Stimulated activated CD8-positive, alpha-beta memory T cell treated with anti-CD3 and anti-CD28 coated beads, Interleukin-4, amount 100 ng/mL, for 48 hours (primary cell): ENCODE results near the gene MXD4.
"Not testable (repeated sequence)": the region's sequence is repeated elsewhere in the genome, so short reads cannot be mapped to it uniquely, and the experiment has no call there.

Experiments
- DNase-seq: peaks from one replicate; pipeline ENCODE4 v3.0.0-alpha.2; 2020

The MXD4 gene

DNA sequence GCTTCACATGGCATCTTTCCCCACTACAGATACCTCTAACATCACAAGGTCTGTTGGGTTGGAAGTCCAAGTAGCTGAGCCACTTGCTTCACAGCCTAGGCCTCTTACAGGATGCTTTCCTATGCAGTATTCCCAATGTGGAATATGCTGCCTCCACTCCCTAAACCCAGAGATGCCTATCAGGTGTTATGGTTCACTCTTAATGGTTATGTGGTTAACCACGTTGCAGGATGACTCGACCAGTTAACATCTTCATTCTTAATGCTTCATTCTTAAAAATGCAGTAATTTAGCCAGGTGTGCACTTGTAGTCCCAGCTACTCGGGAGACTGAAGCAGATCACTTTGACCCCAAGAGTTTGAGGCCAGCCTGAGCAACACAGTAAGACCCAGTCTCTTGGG is 44.2 kb downstream of the MXD4 start:
- DNase-seq: no peak

DNA sequence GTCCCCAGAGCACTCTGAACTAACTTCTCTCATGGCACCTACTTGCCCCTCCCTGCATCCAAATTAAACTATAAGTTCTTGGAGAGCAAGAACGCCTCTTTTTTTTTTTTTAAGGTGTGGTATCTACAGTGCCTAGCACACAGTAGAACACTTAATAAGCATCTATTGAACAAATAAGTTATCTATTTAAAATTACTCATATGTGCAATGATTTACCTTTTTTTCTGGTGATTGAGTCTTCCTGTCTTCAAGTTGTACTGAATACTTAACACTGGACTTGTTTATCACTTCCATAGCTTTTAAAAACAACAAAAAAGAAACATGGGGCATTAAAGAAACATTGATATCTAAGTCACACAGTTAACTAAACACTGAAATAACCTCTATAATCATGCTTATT is 49.1 kb downstream of the MXD4 start:
- no peak for DNase-seq

DNA sequence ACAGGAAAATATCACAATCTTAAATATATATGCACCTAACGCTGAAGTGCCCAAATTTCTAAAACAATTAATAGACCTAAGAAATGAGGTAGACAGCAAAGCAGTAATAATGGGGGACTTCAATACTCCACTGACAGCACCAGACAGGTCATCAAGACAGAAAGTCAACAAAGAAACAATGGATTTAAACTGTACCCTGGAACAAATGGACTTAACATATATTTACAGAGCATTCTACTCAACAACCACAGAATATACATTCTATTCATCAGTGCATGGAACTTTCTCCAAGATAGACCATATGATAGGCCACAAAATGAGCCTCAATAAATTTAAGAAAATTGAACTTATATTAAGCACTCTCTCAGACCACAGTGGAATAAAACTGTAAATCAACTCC is 59.1 kb downstream of the MXD4 start:
- DNase-seq: not testable (repeated sequence)
